Central memory CD4-positive, alpha-beta T cell (primary cell): ENCODE measurements around the gene LPIN1.

Experiments used
- DNase-seq: peaks from one replicate; pipeline ENCODE4 v3.0.0; 2022

Gene LPIN1

GRCh38 chr2:11786191-11786590, 39.8 kb downstream of the LPIN1 start:
- no peak for DNase-seq

DNA sequence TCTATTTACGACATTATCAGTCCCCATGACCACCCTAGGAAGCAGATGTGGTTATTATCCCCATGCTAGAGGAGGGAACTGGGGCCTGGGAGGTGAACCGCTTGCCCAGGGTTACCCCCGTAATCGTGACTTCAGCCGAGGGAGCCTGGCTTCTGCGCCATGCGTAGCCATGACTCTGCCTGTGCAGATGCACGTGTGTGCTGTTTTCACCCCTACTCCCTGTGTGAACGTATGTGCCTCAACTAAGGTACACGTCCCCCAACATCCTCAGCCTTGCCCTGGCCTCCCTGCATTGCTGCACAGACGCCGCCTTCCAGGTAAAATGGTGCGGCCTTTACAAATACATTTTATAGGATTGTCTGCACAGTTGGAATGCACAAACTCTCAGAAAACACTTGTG, 40.2 kb downstream of the LPIN1 start:
- DNase-seq: no peak

GRCh38 chr2:11787991-11788390, 41.6 kb downstream of the LPIN1 start:
- no peak for DNase-seq

DNA sequence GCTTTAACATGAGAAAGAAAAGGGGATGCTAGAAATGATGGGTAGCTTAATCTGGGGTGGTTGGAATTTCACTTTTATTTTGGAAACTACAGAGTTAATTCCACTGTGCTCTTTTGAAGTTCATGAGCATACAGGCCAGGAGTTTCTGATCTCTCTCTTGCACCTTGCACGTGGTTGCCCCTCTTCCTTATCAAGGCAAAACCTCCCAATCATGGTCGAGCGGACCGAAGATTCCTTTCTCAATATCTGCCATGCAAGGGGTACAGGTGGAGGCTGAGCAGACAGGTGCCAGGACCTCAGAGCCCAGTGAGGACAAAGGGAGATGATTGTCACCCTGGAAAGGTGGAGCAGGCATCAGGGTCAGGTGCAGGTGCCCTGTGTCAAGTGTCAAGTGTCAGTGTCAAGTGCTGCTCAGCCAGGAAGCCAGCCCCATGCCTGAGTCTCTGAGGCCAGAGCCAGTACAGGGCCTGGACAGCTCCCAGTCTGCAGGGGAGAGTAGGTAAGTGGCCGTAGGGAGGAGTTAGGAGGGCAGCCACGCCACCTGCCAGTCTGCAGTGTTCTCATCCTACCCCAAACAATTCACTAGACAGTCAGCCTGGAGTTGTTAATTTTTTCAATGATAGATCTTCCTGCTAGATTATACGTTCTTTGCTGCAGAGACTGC, 42.2 kb downstream of the LPIN1 start:
- no peak for DNase-seq

DNA sequence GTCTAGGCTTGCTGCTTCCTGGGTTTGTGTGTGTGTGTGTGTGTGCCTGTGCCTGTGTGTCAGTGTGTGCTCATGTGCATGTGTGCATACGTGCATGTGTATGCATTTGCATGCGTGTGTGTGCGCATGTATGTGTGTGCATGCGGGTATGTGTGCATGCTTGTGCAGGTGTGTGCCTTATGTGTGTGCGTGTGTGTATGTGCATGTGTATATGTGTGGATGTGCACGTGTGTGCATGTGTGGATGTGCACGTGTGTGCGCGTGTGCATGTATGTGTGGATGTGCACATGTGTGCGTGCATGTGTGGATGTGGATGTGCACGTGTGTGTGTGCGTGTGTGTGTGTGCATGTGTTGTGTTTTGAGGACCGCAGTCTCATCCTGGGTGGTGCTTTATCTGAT, 42.8 kb downstream of the LPIN1 start:
- DNase-seq: no peak

GRCh38 chr2:11790228-11790627, 43.8 kb downstream of the LPIN1 start:
- no peak for DNase-seq

- DNase-seq: no peak
Measured at GRCh38 chr2:11795590-11795989, 49.2 kb downstream of the LPIN1 start.

DNA sequence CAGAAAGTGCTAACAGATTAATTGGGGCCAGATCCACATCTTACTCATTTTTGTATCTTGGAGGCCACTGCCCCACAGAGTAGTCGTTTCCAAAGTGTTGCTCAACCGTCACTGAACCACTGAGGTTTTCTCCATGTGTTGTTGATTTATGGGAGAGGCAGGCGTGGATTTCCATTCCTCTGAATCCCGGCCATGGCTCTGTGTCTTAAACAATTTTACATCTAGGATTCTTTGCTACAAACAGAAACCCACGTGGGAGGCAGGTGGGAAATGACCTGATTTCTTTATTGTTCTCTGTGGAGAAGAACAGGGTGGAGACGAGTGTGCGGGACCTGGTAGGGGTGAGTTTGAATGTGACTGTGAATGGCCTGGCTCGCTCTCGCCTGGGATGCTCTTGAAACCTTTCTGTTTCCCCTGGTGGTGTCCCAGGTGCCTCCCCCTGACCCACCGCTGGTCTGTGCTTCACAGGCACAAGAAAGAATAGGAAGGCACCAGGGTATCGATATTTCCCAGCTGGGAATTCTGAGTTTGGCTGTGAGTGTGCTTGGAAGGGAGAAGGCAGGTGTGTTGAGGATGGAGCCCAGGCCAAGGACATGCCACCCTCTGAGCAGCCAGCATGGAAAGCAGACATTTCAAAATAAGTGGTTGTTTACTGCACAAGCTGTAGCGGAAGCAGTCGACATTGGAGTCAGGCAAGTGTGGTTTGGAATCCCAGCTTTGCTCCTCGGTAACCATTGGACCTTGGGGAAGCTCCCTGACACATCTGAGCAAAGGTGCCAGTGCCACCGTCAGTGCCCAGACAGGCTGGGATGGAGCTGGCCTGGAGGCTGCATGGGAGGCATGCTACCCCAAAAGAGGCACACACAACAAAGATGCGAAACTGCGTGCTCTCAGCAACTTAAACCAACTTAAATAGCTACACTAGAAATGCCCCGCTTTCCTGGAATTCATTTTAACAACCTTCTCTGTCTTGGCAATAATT, 50.0 kb downstream of the LPIN1 start:
- no peak for DNase-seq

GRCh38 chr2:11797846-11798245, 51.4 kb downstream of the LPIN1 start:
- DNase-seq: no peak

DNA sequence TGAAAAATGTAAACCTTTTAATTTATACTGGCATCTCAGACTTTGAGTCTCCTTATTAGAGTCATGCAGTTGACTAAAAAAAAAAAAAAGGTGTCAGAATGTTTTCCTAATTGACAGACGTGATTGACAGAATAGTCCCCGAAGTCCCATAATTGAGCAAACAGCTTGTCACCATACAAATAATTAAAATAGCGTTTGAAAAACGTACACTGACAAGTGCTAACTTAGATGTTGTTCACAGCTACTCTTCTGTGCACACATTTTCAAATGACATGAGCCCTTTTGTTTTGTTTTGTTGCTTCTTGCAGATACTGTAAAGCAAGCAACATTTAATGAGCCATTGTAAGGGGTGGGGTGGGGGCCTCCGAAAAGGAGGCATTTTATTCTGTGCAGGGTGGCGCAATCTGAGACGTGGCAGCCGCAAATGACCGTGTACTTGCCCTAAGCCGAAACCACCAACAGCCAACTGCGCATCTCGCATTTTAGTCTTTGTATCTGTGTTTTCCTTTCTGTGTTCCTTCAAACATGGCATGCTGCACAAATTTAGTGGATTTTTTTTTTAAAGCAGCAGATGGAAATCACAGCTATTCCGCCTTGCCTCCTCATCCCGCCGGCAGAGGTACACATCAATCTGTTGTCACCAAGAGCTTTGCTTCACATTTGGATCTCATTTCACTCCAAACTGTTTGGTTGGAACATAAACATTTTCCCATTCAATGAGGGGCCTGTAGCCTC, 52.4 kb downstream of the LPIN1 start:
- no peak for DNase-seq

DNA sequence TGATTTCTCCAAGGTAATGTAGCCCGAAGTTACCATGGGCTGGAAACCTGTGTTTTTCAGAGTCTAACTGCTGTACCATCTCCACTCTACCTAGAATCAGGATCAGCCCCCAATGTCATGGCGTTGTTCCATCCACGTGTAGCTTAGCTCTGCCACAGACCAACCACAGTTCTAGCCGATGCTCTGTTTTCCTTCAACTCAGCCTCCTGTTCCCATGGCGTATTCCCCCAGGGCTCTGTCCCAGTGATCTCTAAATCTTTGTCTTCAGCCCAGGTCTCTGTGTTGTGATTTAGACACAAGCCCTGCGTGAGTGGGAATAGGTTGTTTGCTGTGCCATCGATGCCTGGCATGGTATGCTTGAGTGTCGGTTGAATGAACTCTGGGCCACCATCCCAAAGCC, 53.4 kb downstream of the LPIN1 start:
- no peak for DNase-seq

- DNase-seq: no peak
Measured at GRCh38 chr2:11802782-11803191, 56.4 kb downstream of the LPIN1 start.

DNA sequence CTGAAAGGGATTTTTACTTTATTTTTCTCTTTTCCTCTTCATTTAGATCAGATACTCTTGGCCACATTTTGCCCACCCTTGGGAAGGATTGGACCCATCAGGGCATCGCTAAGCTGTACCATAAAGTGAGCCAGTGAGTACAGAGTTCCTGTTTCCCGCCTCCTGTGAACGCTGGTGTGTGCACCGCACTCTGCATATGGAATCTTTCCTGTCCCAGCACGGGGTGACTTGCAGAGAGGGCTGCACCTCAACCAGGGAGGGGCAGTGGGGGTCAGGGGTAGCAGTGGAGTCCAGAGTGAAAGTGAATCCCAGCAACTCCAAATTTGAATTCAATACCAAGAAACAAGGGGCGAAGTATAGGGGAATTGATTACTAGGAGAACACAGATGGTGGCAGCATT, 58.6 kb downstream of the LPIN1 start:
- DNase-seq: no peak

- DNase-seq: no peak
Measured at GRCh38 chr2:11805920-11806319, 59.5 kb downstream of the LPIN1 start.

DNA sequence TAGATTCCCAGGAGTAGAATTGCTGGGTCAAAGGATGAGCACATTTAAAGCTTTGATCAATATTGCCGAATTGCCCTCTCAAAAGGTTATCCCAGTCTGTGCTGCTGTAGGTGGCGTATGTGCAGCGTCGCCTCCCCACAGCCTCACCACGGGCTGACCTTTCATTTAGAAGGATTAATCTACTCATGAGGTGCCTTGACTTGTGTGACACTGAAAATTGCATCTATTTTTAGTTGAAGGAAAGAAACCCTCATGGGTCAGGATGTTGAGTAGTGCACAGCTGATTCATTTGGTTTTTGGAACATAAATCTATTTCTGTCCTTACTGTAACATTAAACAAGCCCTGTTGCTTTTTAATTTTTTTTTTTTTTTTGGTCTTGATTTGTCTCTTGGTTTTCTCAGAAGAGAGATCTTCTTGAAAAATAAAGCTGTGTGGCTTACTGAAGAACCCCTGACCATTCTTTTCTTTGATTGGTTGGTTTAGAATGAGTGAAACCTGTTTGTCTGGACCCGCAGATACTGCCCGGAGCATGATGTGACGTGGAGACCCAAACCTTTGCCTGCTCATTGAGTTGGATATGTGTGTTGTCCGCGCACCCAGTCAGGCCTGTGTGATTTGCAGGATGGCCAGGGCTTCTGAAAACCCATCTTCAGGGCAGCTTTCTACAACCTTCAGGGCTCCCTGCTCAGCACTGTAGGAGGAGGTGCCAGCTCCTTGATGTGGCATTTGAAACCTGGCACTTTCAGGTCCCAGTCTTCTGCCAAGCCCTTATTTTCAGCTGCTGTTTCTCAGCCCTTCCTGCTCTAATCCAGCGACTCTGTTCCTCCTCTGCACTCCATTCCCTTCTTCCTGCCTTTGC, 61.0 kb downstream of the LPIN1 start:
- DNase-seq: no peak

DNA sequence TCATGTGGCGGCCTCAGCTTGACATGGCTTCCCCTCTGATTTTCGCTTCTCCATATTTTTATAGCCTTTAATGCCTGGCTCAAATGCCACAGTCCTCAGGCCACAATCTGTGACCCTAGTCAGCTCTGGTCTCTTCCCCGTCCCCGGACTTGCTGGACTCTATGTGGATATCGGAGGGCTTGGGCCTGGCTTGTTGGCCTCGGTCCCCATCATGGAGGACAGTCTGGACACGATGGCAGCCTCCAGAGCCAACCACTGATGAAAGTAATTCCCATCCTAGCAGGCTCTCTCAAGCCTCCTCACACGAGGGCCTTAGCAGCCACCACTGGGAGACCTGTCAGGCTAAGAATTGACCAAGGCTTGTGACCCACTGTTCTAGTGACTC, 61.6 kb downstream of the LPIN1 start:
- DNase-seq: no peak

DNA sequence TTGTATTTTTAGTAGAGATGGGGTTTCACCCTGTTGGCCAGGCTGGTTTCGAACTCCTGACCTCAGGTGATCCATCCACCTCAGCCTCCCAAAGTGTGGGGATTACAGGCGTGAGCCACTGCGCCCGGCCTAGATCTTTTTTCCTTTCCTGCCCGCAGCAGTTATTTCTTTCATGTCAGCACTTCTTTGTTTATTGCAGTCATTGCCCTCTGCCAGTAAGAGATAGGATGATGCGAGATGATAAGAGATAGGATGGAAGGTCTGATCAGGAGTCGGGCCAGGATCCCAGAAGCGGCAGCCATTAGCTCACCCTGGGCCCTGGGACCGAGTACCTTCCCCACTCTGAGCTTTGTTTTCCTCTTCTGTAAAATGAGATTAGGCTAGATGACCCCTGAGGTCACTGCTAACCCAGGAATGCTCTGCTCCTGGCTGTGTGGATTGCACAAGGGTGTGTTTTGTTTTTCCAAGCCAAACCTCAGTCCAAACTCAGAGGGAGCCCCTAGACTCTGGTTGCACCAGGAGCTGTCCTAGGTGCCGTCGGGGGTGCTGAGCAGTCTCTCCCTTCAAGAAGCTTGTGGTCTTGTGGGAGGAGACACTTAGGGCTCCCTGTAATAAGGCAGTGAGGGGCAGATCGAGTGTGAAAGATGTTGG, 63.3 kb downstream of the LPIN1 start:
- no peak for DNase-seq

- DNase-seq: no peak
Measured at GRCh38 chr2:11810237-11810977, 64.0 kb downstream of the LPIN1 start.

- no peak for DNase-seq
Measured at GRCh38 chr2:11811036-11811654, 64.7 kb downstream of the LPIN1 start.

DNA sequence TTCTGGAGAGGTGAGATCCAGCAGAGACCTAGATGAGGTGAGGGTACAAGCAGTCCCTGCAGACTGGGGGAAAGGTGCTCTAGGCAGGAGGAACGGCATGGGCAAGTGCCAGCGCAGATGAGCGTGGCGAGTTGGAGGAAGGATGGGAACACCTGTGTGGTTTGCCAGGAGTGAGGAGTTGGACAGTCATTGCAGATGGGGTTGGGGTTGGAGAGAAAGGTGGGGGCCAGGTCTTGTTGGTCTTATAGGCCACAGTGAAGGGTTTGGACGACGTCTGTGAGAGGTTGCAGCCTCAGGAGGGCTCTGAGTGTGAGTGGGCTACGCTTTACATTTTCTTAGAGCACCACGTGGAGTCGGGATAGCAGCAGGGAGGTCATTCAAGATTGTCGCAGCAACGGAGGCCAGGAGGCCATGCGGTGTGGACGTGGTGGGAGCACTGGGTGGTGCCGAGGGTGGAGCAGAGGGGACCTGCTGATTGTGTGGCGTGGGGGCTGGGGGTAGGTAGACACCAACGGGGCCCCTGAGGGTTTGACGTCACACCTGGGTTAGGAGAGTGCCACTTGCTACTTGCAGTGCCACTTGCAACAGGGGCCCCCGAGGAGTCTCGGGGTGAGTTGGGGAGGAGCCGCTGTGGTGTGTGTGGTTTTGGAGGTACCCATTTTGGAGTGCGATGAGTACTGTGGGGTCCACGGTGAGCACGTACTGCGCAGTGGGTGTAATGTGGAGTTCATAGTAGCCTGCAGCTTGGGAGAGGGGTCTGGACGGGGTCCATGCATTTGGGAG, 66.2 kb downstream of the LPIN1 start:
- no peak for DNase-seq
